Measurements from ENCODE around the gene HLA-DRA. TPM values are rescaled to one million over a fixed set of nuclear protein-coding genes. Genes with fewer than 3 reads are reported as not detected.
"Not testable (repeated sequence)": the region's sequence is repeated elsewhere in the genome, so short reads cannot be mapped to it uniquely, and the experiment has no call there.

HLA-DRA gene
- total RNA-seq, 2 donors from 2014 or later, result 9.2 to 18.8 TPM

DNA sequence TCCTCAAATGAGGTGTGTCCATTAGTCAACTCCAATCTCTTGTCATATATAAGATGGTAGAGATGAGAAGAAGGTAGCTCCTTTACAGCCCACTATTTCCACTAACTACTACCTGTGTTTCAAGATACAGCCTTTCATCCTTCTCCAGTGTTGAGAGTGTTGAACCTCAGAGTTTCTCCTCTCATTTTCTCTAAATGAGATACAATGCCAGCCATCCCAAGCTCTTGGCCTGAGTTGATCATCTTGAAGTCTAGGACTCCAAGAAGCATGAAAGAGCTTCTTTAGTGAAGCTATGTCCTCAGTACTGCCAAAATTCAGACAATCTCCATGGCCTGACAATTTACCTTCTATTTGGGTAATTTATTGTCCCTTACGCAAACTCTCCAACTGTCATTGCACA lies 548 bp upstream of the HLA-DRA start:
- H3K27ac Mint-ChIP-seq, result no peak overlapping the region
- H3K36me3 Mint-ChIP-seq (ENCODE audit: insufficient read depth in 2 of 2), result no peaks in the 10 kb centered on the region
- H3K9me3 Mint-ChIP-seq, result no peaks in the 10 kb centered on the region
- no peak for DNase-seq
- H3K4me3 Mint-ChIP-seq, result peak overlapping the region in 1 of 2 donors; percentile 74
- peaks cover 48% of the 10 kb centered on the region for H3K27me3 Mint-ChIP-seq (ENCODE audit: low read depth)
- H3K4me1 Mint-ChIP-seq (ENCODE audit: low read depth), result peaks cover 16% of the 10 kb centered on the region
- no peak for ATAC-seq (replicated peaks in 1 of 2)

DNA sequence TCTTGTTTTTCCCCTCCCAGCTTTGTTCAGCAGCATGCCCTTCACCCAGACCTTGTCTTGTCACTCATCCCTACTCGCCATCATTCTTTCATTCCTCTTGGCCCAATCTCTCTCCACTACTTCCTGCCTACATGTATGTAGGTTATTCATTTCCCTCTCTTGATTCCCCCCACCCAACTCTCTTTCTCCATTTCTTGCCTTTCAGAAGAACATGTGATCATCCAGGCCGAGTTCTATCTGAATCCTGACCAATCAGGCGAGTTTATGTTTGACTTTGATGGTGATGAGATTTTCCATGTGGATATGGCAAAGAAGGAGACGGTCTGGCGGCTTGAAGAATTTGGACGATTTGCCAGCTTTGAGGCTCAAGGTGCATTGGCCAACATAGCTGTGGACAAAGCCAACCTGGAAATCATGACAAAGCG lies 2.6 kb downstream of the HLA-DRA start:
- Mint-ChIP-seq H3K27ac (no peak overlapping the region), H3K9me3 (no peaks in the 10 kb centered on the region), H3K4me1 (ENCODE audit: low read depth) (peaks cover 13% of the 10 kb centered on the region), H3K36me3 (ENCODE audit: insufficient read depth in 2 of 2) (no peaks in the 10 kb centered on the region), H3K4me3 (no peak overlapping the region), H3K27me3 (ENCODE audit: low read depth) (peaks cover 59% of the 10 kb centered on the region)
- DNase-seq (no peak), ATAC-seq (replicated peaks in 1 of 2) (no peak)

DNA sequence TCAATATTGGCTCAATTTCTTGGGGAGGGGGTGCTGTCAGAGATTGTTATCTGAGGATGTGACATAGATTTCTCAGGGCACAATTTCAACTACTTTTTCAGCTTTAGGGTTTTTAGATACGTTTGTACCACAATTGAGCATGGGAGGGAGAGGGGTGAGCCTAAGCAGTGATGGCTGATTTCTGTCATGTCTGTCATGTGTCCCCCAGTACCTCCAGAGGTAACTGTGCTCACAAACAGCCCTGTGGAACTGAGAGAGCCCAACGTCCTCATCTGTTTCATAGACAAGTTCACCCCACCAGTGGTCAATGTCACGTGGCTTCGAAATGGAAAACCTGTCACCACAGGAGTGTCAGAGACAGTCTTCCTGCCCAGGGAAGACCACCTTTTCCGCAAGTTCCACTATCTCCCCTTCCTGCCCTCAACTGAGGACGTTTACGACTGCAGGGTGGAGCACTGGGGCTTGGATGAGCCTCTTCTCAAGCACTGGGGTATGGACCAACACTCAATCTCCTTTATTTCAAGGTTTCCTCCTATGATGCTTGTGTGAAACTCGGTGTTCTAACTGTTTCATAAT lies 3.4 kb downstream of the HLA-DRA start:
- ATAC-seq (replicated peaks in 1 of 2) (no peak), DNase-seq (no peak)
- Mint-ChIP-seq H3K27me3 (ENCODE audit: low read depth) (peaks cover 59% of the 10 kb centered on the region), H3K36me3 (ENCODE audit: insufficient read depth in 2 of 2) (no peaks in the 10 kb centered on the region), H3K27ac (no peak overlapping the region), H3K4me1 (ENCODE audit: low read depth) (peaks cover 10% of the 10 kb centered on the region), H3K9me3 (no peaks in the 10 kb centered on the region), H3K4me3 (no peak overlapping the region)

DNA sequence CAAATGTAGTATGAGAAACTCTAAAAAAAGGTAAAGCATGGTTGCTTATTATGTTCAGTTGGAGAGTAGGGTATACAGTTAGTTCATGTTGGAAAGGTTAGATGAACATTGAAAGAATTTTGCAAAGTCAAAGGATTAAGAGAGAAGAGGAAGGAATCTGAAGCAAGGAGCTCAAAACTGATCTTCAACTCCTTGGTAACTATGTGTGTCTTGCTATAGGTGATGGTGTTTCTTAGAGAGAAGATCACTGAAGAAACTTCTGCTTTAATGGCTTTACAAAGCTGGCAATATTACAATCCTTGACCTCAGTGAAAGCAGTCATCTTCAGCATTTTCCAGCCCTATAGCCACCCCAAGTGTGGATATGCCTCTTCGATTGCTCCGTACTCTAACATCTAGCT lies 4.7 kb downstream of the HLA-DRA start:
- H3K9me3 Mint-ChIP-seq, result no peaks in the 10 kb centered on the region
- DNase-seq (no peak), ATAC-seq (replicated peaks in 1 of 2) (no peak)
- no peaks in the 10 kb centered on the region for H3K36me3 Mint-ChIP-seq (ENCODE audit: insufficient read depth in 2 of 2)
- no peak overlapping the region for H3K27ac Mint-ChIP-seq
- peaks cover 53% of the 10 kb centered on the region for H3K27me3 Mint-ChIP-seq (ENCODE audit: low read depth)
- H3K4me3 Mint-ChIP-seq, result no peak overlapping the region
- H3K4me1 Mint-ChIP-seq (ENCODE audit: low read depth), result peaks cover 7% of the 10 kb centered on the region

DNA sequence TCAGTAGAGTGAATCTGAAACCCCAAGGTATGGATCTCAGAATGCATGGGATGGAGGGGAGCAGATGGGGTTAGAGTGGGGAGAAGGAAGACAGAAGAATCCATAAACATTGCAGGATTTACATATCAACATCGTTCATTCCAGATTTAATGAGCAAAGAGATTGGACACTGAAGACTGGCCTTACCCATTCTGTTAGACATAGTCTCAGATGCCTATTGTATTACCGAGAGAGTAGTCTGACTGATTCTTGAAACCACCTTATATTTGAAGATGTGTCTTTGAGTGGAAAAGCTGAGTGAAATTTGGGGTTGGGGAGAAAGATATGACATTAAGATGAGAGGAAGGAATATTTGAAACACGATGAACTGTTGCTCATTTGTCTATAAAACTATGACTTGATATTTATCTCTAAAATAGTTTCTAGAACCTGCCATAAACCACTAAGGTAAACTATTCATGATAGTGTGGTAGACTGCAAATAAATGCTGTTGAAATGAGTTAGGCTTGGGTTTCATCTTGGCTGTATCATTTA lies 5.7 kb downstream of the HLA-DRA start:
- no peaks in the 10 kb centered on the region for H3K4me1 Mint-ChIP-seq (ENCODE audit: low read depth)
- H3K27me3 Mint-ChIP-seq (ENCODE audit: low read depth), result peaks cover 43% of the 10 kb centered on the region
- H3K9me3 Mint-ChIP-seq, result no peaks in the 10 kb centered on the region
- H3K27ac Mint-ChIP-seq, result no peak overlapping the region
- ATAC-seq (replicated peaks in 1 of 2), result peak in 1 of 2 donors; percentile 33
- H3K4me3 Mint-ChIP-seq, result no peak overlapping the region
- DNase-seq, result no peak
- H3K36me3 Mint-ChIP-seq (ENCODE audit: insufficient read depth in 2 of 2), result no peaks in the 10 kb centered on the region

DNA sequence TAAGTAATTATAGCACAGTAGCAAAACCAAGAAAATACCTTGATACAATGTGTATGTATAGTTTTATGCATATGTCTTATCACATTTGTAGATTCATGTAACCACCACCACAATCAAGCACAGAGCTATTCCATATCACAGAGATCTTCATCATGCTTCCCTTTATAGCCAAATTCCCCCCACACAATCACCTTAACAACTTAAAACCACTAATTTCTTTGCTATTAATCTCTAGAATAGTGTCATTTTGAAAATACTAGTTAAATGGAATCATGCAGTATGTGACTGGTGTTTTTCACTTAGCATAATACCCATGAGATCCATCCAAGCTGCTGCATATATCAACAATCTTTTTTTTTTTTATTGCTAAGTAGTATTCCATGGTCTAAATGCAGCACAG lies 8.2 kb downstream of the HLA-DRA start:
- H3K27me3 Mint-ChIP-seq (ENCODE audit: low read depth), result peaks cover 43% of the 10 kb centered on the region
- H3K27ac Mint-ChIP-seq, result no peak overlapping the region
- H3K4me1 Mint-ChIP-seq (ENCODE audit: low read depth), result no peaks in the 10 kb centered on the region
- no peak for DNase-seq
- ATAC-seq (replicated peaks in 1 of 2), result no peak
- H3K4me3 Mint-ChIP-seq, result no peak overlapping the region
- peaks cover 6 to 12% of the 10 kb centered on the region in 2 donors for H3K36me3 Mint-ChIP-seq (ENCODE audit: insufficient read depth in 2 of 2)
- peaks cover 5 to 6% of the 10 kb centered on the region in 2 donors for H3K9me3 Mint-ChIP-seq

DNA sequence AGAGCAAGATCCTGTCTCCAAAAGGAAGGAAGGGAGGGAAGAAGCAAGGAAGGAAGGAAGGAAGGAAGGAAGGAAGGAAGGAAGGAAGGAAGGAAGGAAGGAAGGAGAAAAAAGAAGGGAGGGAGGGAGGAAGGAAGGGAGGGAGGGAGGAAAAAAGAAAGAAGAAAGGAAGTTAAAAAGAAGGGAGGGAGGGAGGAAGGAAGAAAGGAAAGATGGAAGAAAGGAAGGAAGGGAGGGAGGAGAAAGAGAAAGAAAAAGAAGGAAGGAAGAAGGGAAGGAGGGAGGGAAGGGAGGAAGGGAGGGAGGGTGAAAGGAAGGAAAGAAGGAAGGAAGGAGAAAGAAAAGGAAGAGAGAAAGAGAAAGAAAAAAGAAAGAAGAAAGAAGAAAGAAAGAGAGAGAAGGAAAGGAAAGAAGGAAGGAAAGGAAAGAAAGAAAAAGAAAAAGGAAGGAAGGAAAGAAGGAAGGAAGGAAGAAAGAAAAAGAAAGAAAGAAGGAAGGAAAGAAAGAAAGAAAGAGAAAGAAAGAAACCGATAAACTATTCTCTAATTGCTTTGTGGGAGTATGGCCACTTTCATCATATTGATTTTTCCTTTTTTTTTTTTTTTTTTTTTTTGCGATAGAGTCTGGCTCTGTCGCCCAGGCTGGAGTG lies 9.5 kb downstream of the HLA-DRA start:
- peaks cover 6 to 7% of the 10 kb centered on the region in 2 donors for H3K9me3 Mint-ChIP-seq
- ATAC-seq (replicated peaks in 1 of 2) (no peak), DNase-seq (no peak)
- H3K27ac Mint-ChIP-seq, result no peak overlapping the region
- peaks cover 6 to 12% of the 10 kb centered on the region in 2 donors for H3K36me3 Mint-ChIP-seq (ENCODE audit: insufficient read depth in 2 of 2)
- H3K4me1 Mint-ChIP-seq (ENCODE audit: low read depth), result no peaks in the 10 kb centered on the region
- peaks cover 31% of the 10 kb centered on the region for H3K27me3 Mint-ChIP-seq (ENCODE audit: low read depth)
- no peak overlapping the region for H3K4me3 Mint-ChIP-seq

DNA sequence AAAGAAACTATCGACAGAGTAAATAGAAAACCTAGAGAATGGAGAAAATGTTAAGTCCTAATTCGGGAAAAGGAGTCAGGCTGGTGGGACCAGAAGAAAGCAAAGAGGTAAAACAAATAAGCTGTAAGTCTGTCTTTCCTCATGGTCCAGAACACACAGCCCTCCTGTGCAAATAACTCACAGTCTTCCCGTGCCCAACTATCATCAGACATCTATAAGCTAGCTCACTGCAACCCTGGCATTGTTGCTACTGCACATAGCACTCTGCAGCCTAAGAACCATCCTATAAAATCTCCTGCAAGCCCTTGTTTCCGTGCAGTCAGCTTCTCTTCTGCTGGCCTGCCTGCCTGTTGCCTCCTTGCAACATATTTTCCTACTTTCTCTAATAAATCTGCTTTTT lies 17.4 kb downstream of the HLA-DRA start:
- no peak overlapping the region for H3K4me3 Mint-ChIP-seq
- peaks cover 5 to 7% of the 10 kb centered on the region in 2 donors for H3K9me3 Mint-ChIP-seq
- peaks cover 6 to 8% of the 10 kb centered on the region in 2 donors for H3K36me3 Mint-ChIP-seq (ENCODE audit: insufficient read depth in 2 of 2)
- ATAC-seq (replicated peaks in 1 of 2) (no peak), DNase-seq (no peak)
- H3K27ac Mint-ChIP-seq, result no peak overlapping the region
- H3K4me1 Mint-ChIP-seq (ENCODE audit: low read depth), result peaks cover 14% of the 10 kb centered on the region
- H3K27me3 Mint-ChIP-seq (ENCODE audit: low read depth), result peaks cover 63% of the 10 kb centered on the region

DNA sequence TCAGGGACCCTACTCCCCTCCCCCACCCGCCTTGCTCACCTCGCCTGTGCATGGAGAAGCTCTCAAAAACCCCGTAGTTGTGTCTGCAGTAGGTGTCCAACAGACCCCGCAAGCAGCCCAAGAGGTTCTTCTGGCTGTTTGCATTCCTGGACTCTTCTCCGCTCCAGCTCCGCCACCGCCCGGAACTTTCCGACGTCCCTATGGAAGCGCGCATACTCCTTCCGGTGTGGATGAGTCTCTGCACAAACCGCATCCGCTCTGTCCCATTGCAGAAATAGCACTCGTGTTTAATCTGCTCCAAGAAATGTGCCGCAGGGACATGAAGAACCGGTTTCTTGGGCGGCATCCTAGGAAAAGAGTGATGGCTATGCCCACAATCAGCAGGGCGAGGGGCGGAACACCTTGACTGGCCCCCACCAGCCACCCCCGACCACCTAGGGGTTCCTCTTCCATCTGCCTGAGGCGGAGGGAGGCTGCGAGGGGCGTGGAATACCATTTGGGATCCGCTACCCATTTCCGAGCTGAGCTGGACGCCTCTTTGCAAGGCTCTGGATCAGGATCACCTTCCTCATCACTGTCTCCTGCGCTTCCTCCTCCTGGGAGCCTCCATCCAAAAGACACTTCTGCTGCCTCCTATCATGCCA lies 20.2 kb downstream of the HLA-DRA start:
- Mint-ChIP-seq H3K4me3 (peak overlapping the region; percentile 53 to 77), H3K9me3 (peaks cover under 1 to 1% of the 10 kb centered on the region in 2 donors), H3K27me3 (ENCODE audit: low read depth) (peaks cover 61% of the 10 kb centered on the region), H3K36me3 (ENCODE audit: insufficient read depth in 2 of 2) (peaks cover 0 to under 1% of the 10 kb centered on the region in 2 donors), H3K27ac (no peak overlapping the region), H3K4me1 (ENCODE audit: low read depth) (peaks cover 23% of the 10 kb centered on the region)
- DNase-seq (no peak), ATAC-seq (replicated peaks in 1 of 2) (no peak)

DNA sequence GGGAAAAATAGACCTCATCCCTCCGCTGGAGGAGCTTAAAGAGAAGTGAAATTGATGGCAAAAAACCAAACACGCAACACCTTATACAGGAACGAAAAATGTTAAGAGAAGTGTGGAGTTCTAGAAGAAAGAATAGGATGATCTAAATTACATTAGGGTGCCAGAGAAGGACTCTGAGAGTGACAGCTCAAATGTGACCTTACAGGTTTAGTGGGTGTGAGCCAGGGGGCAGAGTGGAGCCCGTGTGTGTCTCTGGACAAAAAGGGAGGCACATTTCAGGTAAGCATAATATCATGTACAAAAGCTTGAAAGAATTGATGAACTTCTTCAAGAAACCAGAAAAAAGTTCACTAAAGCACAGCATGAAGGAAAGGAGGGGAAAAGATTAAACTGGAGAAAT lies 20.8 kb downstream of the HLA-DRA start:
- DNase-seq, result no peak
- peak overlapping the region in 1 of 2 donors; percentile 77 for H3K4me3 Mint-ChIP-seq

DNA sequence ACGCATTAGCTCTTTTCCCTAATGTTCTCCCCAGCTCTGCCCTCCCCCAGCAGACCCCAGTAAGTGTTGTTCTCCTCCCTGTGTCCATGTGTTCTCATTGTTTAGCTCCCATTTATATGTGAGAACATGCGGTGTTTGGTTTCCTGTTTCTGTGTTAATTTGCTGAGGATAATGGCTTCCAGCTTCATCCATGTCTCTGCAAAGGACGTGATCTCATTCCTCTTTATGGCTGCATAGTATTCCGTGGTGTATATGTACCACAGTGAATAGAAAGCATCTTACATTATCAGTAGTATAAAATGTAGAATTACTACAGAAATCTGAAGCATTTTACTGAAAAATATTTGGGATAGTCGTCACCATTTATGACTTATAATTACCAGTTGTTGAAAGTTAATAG lies 21.8 kb downstream of the HLA-DRA start:
- Mint-ChIP-seq H3K27me3 (ENCODE audit: low read depth) (peaks cover 63% of the 10 kb centered on the region), H3K36me3 (ENCODE audit: insufficient read depth in 2 of 2) (peaks cover under 1 to 6% of the 10 kb centered on the region in 2 donors), H3K9me3 (peaks cover 2 to 5% of the 10 kb centered on the region in 2 donors), H3K4me1 (ENCODE audit: low read depth) (peaks cover 23% of the 10 kb centered on the region), H3K4me3 (no peak overlapping the region), H3K27ac (no peak overlapping the region)
- DNase-seq, result no peak
- ATAC-seq (replicated peaks in 1 of 2), result no peak

More for the DNA sequence above, 20.8 kb downstream of the HLA-DRA start:
- peaks cover 23% of the 10 kb centered on the region for H3K4me1 Mint-ChIP-seq (ENCODE audit: low read depth)
- peaks cover 67% of the 10 kb centered on the region for H3K27me3 Mint-ChIP-seq (ENCODE audit: low read depth)
- peaks cover 1 to 3% of the 10 kb centered on the region in 2 donors for H3K9me3 Mint-ChIP-seq
- no peak overlapping the region for H3K27ac Mint-ChIP-seq
- ATAC-seq (replicated peaks in 1 of 2), result no peak
- H3K36me3 Mint-ChIP-seq (ENCODE audit: insufficient read depth in 2 of 2), result peaks cover 0 to 3% of the 10 kb centered on the region in 2 donors

DNA sequence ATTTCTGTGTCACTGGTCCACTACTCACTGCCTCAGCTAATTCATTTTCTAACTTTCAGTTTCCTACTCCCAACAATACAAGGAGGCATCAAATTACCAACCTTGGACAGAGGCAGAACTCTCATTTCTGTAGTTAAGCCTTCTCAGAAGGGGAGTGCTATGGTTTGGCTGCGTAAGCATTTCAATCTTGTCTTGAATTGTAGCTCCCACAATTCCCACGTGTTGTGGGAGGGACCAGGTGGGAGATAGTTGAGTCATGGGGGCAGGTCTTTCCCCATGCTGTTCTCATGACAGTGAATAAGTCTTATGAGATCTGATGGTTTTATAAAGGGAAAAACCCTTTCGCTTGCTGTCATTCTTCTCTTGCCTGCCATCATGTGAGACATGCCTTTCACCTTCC lies 22.9 kb downstream of the HLA-DRA start:
- Mint-ChIP-seq H3K27me3 (ENCODE audit: low read depth) (peaks cover 58% of the 10 kb centered on the region), H3K4me1 (ENCODE audit: low read depth) (peaks cover 23% of the 10 kb centered on the region), H3K27ac (no peak overlapping the region), H3K36me3 (ENCODE audit: insufficient read depth in 2 of 2) (peaks cover 4 to 8% of the 10 kb centered on the region in 2 donors), H3K9me3 (peaks cover 4 to 7% of the 10 kb centered on the region in 2 donors), H3K4me3 (no peak overlapping the region)
- ATAC-seq (replicated peaks in 1 of 2) (peak; percentile 95 to 96), DNase-seq (peak; percentile 69 to 70)

DNA sequence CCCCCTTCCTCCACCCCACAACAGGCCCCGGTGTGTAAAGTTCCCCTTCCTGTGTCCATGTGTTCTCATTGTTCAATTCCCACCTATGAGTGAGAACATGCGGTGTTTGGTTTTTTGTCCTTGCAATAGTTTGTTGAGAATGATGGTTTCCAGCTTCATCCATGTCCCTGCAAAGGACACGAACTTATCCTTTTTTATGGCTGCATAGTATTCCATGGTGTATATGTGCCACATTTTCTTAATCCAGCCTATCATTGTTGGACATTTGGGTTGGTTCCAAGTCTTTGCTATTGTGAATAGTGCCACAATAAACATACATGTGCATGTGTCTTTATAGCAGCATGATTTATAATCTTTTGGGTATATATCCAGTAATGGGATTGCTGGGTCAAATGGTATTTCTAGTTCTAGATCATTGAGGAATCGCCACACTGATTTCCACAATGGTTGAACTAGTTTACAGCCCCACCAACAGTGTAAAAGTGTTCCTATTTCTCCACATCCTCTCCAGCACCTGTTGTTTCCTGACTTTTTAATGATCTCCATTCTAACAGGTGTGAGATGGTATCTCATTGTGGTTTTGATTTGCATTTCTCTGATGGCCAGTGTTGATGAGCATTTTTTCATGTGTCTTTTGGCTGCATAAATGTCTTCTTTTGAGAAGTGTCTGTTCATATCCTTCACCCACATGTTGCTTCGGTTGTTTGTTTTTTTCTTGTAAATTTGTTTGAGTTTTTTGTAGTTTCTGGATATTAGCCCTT lies 28.2 kb downstream of the HLA-DRA start:
- H3K36me3 Mint-ChIP-seq (ENCODE audit: insufficient read depth in 2 of 2); H3K27ac Mint-ChIP-seq; H3K4me3 Mint-ChIP-seq; DNase-seq; H3K4me1 Mint-ChIP-seq (ENCODE audit: low read depth); ATAC-seq (replicated peaks in 1 of 2); H3K9me3 Mint-ChIP-seq: not testable (repeated sequence)
- H3K27me3 Mint-ChIP-seq (ENCODE audit: low read depth), result peaks cover 34% of the 10 kb centered on the region

All from activated T-cell treated with anti-CD3 and anti-CD28 coated beads, Interleukin-2, amount 50 U/mL, for 72 hours (primary cell).